ENCODE measurements around the gene AFF1.
"Not testable (repeated sequence)": the region's sequence is repeated elsewhere in the genome, so short reads cannot be mapped to it uniquely, and the experiment has no call there.

Gene AFF1

DNA sequence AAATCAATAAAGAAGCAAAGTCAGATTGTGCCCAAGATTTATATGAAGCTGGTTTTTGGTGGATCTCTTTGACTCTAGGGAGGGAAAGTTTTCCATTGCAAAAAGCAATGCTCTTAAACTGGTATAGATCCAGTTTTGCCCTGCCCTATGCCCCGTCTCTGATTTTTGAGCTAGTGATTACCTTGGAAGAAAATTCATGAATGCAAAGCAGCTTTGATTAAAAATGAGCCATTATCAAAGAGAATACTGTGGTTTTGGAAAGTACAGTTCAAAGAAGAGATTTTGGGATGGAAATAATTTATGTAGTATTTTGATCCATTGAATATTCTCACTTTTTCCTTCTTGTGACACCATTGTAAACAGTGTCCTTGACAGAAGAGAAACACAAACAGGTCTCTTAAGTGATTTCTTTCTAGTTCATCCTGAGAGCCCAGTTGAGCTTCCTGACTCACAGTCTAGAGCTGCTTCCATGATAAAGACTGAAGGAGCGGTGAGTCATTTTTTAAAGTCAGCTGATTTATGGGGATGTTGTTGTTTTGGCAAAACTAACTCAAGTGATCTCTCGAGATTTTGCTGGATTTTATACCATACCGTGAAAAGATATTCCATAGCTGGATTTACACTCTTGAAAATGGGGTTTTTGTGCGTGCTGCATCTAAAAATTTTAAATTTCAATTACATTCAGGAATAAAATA is 76.7 kb downstream of the AFF1 start:
- peak; percentile 93 for DNase-seq (ENCODE audit: low spot score)

- DNase-seq (ENCODE audit: low spot score) = no peak
Observed at GRCh38 chr4:87012265-87012953, 77.6 kb downstream of the AFF1 start.

DNA sequence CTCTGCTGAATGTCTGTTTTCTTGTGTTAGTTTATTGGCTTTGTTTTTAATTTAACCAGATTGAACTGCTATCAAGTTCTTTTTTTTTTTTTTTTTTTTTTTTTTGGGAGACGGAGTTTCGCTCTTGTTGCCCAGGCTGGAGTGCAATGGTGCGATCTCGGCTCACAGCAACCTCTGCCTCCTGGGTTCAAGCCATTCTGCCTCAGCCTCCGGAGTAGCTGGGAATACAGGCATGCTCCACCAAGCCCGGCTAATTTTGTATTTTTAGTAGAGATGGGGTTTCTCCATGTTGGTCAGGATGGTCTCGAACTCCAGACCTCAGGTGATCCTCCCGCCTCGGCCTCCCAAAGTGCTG is 78.1 kb downstream of the AFF1 start:
- not testable (repeated sequence) for DNase-seq (ENCODE audit: low spot score)

GRCh38 chr4:87014284-87014782 is 79.5 kb downstream of the AFF1 start:
- DNase-seq (ENCODE audit: low spot score) = no peak

GRCh38 chr4:87015416-87015815 is 80.6 kb downstream of the AFF1 start:
- DNase-seq (ENCODE audit: low spot score) = no peak

DNA sequence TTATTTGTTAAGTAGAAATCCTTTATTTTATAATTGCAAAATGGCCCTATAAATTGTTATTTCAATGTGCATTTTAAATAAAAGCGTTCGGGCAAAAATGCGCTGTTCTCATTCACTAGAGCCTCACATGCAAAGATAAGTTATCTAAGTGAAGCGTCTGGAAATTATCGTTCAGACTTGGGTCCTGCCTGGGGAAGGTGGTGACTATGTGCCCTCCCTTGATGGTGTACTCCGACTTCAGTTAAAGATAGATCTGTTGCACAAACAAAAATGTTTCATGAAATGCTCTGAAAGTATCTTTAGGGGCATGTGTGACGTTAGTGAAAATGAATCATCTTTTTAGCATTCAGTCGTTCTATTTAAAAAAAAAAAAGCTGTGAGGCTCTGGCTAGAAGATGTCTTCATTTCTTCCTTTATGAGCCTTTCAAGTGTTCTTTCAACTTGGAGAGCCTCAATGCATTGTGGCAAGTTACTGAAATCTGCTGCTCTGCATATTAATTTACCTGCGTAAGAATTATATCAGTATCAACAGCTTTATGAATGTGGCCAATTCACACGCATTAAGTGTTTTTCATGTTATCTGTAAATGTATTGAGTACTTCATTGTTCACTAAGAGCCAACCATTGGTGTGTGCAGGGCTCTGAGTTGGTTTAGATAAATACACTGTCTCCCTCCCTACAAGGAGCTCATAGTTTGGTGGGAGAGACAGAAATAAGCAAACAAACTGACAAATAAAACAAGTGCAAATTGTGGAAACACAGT is 83.0 kb downstream of the AFF1 start:
- DNase-seq (ENCODE audit: low spot score) = no peak

- DNase-seq (ENCODE audit: low spot score) = no peak
Observed at GRCh38 chr4:87018753-87019152, 83.9 kb downstream of the AFF1 start.

- DNase-seq (ENCODE audit: low spot score) = no peak
Observed at GRCh38 chr4:87019246-87019791, 84.5 kb downstream of the AFF1 start.

- no peak for DNase-seq (ENCODE audit: low spot score)
Observed at GRCh38 chr4:87019898-87020297, 85.1 kb downstream of the AFF1 start.

- DNase-seq (ENCODE audit: low spot score) = no peak
Observed at GRCh38 chr4:87024201-87024600, 89.4 kb downstream of the AFF1 start.

GRCh38 chr4:87025023-87025613 is 90.3 kb downstream of the AFF1 start:
- DNase-seq (ENCODE audit: low spot score) = no peak

- DNase-seq (ENCODE audit: low spot score) = no peak
Observed at GRCh38 chr4:87025614-87026041, 90.8 kb downstream of the AFF1 start.

GRCh38 chr4:87026800-87027495 is 92.1 kb downstream of the AFF1 start:
- DNase-seq (ENCODE audit: low spot score) = no peak

GRCh38 chr4:87029356-87029755 is 94.5 kb downstream of the AFF1 start:
- DNase-seq (ENCODE audit: low spot score) = no peak

GRCh38 chr4:87030124-87030523 is 95.3 kb downstream of the AFF1 start:
- no peak for DNase-seq (ENCODE audit: low spot score)

GRCh38 chr4:87030755-87031441 is 96.1 kb downstream of the AFF1 start:
- DNase-seq (ENCODE audit: low spot score) = no peak

DNA sequence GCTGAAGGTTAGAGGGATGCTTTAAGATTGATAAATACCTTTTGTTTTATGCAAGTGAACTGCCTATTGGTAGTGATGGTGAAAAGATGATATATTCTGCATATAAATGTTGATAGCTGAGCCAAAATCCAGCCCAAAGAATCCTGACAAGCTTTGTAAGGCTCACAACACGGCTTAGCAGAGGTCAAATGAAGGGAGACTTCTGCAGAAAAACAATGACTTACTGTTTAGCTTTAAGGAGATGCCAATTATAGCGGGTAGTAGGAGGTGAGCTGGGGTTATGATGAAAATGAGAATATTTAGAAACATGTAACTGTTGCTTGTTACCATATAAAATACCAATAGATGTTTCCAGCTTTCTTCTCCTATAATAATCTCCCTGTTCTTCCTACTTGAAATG is 97.1 kb downstream of the AFF1 start:
- DNase-seq (ENCODE audit: low spot score) = no peak

DNA sequence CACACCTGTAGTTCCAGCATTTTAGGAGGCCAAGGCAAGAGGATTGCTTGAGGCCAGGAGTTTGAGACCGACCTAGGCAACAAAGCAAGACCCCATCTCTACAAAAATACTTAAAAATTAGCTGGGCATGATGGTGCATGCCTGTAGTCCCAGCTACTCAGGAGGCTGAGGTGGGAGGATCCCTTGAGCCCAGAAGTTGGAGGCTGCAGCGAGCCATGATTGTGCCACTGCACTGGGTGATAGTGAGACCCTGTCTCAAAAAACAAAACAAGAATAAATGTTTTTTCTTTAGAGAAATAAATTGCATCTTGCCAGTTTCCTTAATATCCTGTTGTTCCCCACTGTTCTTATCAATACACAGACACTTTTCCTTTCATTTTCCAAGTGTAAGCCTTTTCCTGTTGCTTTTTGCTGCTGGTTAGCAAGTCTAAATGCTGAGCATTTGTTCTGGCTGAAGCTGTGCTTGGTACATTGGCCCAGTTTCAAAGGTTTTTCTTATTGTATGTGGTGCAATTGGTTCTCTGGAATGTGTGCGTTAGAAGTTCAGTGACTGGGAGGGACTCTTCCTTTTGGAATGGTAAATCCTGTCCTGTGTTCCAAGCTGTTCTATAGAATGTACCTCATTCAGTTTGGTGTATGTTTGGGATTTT is 98.2 kb downstream of the AFF1 start:
- DNase-seq (ENCODE audit: low spot score) = no peak

DNA sequence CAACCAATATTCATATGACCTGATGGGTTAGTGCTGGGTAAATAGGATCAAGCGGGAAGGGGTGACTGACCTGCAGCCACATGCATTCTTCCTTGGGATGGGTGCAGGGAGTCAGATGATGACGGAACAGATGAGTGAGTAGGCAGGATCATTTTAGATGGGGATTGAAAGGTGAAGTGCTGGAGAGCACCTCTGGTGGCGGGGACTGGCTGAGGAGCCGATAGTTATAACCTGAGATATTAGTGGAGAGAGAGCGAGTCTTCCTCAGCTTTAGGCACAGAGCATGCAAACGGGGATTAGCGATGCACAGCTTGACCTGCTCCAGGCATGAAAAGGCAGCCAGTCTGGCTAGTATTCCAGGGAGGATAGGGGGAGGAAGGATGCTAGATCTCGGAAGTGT is 99.1 kb downstream of the AFF1 start:
- DNase-seq (ENCODE audit: low spot score) = no peak

DNA sequence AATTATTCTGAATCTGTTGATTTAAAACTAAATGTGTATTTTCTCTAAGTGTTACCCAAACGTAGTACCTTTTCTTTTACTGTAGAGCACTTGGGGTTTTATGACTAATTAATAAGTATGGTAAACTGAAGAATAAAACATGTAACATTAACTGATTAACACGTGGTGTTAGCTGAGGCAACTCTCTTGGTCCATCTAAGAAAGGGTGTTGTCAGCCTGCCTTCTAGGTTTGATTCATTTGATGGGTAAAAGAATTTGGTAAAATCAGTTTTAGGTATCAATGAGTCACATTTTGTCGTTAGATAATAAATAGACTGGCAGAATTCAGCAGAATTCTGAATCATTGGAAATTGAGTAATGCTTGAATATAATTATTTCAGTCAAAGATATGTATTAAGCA is 99.7 kb downstream of the AFF1 start:
- no peak for DNase-seq (ENCODE audit: low spot score)
